Smooth muscle cell of the brain vasculature (primary cell): Measurements from ENCODE around the gene NEU1.
"Not testable (repeated sequence)": the region's sequence is repeated elsewhere in the genome, so short reads cannot be mapped to it uniquely, and the experiment has no call there.

Source experiments
- DNase-seq: peaks from one replicate; pipeline ENCODE4 v3.0.0-alpha.2; 2012; ENCODE audit warnings: low read depth, low spot score

Gene NEU1

DNA sequence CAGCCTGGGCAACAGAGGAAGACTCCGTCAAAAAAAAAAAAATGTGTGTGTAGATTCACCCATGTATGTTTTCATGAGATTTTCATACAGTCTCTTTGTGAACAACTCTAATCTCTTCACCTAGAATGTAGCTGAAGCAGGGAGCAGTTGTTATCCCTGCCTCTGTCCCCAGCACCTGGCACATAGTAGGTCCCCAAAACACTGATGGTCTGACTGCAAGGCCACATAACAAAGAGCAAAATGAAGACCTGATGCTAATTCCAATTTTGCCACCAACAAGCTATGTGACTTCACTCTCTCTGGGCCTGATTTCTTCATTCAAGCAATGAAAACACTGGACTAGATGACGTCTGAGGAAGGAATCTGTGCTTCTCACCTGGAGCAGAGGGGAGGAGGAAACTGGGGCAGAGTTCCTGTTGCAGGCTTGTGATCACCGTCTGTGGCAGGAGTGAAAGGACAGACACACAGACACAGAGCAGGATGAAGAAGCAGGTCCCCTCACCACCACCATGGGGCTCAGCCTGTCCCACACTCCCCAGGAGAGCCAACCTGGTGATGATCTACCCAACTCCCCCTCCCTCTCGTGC is 11.6 kb upstream of the NEU1 start:
- no peak for DNase-seq

DNA sequence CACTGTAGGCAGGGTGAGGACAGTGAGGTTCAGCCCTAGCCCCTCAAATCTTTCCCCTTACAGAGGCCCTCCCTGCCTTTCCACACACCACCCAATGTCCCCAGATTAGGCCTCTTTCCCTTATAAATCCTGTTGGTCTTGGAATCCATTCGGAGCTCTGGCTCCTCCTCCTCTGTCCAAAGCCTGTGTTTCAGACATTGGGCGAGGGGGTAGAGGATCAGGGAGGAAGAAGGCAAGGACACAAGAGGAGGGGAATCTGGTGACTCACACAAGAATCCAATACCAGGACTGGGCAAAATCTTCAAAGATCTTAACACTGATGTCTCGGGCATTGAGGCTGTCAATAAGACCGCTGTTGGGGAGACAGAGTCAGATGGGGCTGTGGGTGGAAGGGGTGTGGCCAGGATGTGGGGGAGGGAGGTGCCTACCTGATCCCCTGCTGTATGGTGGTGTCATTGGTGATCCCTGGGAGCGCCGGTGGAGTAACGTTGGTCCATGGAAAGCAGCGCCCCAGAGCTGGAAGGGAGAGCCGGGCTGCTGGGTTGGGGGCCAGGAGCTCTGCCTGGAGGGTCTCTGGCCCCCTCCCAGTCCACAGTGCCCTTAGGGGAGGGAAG is 8.5 kb upstream of the NEU1 start:
- DNase-seq: no peak

DNA sequence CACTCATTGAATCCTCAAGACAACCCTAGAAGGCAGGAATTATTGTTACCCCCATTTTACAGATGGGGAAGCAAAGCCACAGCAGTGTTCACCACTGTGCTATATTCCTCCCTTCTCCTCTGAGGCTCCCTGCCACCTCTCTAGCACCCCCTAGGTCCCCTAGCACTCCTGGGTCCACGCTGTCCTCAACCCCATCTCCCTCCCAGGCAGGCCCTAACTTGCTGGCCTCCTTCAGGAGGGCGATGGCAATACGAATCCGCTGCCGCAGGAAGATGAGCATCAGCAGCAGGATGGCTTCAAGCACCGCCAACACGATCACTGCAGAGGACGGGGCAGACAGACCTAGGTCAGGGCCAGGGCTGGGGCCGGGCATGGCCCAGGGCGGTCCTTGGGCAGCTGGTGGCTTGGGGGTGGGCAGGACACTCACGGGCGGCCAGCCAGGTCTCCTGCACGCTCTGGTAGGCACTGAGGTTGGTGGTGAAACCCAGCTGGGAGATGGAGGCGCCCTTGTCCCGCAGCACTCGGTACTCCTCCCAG is 7.8 kb upstream of the NEU1 start:
- DNase-seq: no peak

DNA sequence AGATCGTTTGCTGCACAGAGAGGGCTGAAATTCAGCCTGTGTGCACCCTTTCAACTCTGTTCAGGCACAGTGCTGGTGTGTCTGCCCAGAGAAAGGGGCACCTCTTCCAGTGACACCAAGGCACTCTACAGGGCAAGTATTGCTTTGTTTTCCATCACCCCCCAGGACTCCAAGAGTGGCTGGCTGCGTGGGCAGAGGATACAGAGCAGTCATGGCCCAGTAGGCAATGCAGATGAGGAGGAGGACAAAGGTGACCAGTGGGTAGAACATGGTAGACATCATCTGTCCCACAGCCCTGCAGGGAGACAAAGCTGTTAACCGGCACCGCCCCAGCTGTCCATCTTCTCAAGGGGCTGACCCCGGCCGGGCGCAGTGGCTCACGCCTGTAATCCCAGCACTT is 6.7 kb upstream of the NEU1 start:
- no peak for DNase-seq

DNA sequence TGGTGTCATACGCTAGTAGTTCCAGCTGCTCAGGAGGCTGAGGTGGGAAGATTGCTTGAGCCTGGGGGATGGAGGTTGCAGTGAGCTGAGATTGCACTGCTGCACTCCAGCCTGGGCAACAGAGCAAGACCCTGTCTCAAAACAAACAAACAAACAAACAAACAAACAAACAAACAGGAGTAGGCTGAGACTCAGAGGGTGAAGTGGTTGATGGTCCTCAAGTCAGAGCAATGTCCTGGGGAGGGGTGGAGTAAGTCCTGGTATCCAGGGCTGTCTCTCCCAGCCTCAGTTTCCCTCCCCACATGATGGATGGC is 6.0 kb upstream of the NEU1 start:
- not testable (repeated sequence) for DNase-seq

DNA sequence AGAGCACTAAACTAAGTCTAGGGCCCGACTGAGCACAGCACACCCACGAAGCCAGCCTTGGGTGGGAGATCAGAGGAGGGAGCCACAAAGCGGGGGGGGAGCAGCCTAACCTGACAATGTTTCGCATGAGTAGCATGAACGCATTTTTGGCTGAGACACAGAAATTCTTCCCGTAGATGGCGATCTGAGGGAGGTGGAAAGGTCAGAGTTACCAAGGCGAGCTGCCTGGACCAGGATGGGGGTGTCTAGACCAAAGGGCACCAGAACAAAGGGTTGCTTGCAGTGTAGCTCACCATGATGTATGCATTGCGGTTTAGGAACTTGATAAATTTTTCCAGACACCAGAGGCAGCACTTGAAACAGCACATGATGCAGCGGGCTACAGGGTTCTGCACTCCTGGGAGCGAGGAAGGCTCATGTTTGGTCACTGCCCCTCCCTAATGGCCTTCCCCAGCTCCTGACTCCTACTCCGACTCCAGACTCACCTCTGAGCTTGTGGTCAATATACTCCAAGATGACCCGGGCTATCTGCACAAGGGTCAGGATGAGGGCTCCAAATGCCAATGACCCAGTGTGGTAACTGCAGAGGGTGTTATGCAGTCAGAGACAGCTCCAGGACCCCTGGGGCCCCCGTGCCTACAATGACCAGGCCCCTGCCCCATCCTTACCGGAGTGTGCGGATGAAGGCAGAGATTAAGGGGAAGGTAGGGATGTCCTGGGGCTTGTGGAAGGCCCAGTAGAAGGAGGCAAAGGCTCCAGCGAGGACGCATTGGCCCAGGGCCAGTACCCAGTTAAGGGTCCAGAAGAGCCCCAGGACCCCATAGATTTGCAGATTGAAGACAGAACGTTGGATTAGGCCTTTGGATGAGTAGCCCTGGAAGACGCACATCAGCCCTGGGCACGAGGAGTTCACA is 2.8 kb upstream of the NEU1 start:
- no peak for DNase-seq

DNA sequence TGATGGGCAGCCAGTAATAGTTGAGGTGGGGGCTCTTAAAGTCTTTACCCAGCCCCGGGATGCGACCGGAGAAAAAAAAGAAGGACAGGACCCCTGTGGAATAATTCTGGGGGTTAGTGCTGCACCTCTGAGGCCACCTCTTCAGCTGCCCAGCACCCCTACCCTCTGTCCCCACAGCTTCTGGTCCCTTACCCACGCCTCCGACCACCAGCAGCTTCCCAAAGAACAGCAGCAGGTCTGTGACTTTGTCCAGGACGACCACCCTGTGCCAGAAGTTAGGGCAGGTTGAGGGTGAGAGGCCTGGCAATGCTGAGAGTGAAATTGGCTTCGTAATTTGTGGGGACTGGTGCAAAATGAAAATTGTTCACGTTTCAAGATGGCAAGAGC is 2.2 kb upstream of the NEU1 start:
- no peak for DNase-seq

DNA sequence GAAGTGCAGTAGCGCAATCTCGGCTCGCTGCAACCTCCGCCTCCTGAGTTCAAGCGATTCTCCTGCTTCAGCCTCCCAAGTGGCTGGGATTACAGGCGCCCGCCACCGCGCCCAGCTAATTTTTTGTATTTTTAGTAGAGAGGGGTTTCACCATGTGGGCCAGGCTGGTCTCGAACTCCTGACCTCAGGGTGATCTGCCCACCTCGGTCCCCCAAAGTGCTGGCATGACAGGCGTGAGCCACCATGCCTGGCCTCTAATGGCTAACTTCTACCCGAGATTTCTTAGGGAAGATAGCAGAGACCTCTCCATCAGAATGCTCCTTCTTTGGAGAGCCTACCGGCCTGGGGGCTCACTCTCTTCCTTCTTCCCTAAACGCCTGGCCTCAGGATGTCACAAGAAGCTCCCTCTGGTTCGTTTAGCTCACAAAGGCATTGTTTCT is 1.5 kb upstream of the NEU1 start:
- not testable (repeated sequence) for DNase-seq

DNA sequence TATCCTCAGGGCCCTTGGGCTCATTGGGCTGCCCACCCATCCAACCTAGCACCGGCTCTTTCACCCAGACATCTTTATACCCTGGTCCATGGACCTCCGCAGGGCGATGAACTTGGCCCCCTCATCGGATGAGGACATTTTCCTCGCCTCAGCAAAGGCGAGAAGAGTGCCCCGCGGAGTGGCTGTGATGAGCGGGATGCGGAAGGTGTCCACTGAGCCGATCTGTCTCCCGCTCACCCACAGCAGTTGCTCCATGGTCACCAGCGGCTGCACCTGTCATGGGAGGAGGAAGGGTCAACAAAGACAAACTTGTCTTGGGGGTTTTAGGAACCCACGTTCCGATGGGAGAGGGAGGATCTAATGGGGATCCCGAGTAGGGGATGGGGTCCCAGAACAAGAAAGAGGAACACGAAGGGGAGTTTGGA is 690 bp downstream of the NEU1 start:
- no peak for DNase-seq

DNA sequence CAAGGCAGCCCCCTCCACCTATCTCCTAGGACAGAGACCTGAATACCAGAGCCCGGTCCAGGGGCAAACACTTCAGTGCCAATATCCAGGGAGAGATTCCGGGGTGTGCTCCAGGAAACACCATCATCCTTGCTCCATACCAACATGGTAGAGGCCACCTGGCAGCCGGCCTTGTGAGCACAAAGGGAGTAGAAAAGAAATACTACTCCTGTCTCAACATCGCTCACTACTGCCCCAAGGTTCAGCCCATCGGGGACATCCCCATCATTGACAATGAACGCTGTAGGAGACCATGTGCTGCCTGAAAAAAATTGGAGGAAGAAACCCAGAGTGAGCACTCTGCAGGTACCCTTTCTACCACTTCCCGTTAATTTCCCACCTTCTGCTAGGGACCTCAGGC is 1.5 kb downstream of the NEU1 start:
- no peak for DNase-seq

DNA sequence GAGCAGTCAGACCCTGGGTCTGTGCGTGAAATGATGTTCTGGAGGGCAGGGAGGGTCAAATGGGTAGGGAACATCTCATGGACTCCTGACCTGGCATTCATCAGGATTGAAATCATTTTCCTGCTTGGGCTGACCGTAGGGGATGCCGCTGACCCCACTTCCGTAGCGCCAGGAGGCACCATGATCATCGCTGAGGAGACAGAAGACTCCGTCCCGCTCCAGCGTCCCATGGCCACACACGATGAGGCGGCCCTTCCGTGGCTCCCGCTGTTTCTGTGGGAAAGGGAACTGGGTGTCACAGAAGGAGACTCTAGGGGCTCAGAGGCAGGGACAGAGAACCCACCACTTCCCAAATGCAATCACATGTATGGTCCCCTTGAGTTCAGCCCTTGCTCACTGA is 2.3 kb downstream of the NEU1 start:
- DNase-seq: no peak

DNA sequence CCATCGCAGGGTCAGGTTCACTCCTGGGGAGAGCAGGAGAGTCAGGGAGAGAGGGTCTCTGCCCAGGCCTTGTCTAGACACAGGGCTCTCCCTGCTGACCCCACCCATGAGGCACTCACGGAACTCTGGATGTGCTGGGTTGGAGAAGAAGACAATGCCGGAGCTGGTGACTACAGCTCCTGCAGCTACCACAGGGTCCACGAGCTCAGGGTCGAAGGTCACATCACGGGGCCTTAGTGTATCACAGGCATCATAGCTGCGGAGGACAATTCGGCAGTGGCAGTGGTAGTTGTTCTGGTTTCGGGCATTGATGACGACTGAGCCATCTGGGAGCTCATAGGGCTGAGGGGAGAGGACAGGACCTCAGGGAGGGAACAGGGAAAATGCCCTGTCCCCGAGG is 2.7 kb downstream of the NEU1 start:
- DNase-seq: no peak

DNA sequence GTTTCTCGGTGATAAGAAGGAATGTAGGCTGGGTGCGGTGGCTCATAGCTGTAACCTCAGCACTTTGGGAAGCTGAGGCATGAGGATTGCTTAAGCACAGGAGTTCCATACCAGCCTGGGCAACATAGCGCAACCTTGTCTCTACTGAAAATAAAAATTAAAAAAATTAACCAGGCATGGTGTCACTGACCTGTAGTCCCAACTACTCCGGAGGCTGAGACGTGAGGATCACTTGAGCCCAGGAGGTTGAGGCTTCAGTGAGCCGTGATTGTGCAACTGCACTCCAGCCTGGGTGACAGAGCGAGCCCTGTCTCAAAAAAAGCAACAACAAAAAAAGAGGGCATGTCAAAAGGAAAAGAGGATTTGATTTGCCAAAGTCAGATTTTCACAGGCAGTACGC is 3.9 kb downstream of the NEU1 start:
- no peak for DNase-seq

DNA sequence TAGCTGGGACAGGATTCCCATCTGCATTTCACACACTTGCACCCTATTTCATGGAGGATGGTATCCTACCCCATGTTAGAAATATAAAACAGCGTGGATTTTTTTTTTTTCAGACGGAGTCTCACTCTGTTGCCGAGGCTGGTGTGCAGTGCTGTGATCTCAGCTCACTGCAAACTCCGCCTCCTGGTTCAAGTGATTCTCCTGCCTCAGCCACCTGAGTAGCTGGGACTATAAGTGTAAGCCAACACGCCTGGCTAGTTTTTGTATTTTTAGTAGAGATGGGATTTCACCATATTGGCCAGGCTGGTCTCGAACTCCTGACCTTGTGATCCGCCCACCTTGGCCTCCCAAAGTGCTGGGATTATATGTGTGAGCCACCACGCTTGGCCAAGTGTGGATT is 4.8 kb downstream of the NEU1 start:
- DNase-seq: not testable (repeated sequence)

DNA sequence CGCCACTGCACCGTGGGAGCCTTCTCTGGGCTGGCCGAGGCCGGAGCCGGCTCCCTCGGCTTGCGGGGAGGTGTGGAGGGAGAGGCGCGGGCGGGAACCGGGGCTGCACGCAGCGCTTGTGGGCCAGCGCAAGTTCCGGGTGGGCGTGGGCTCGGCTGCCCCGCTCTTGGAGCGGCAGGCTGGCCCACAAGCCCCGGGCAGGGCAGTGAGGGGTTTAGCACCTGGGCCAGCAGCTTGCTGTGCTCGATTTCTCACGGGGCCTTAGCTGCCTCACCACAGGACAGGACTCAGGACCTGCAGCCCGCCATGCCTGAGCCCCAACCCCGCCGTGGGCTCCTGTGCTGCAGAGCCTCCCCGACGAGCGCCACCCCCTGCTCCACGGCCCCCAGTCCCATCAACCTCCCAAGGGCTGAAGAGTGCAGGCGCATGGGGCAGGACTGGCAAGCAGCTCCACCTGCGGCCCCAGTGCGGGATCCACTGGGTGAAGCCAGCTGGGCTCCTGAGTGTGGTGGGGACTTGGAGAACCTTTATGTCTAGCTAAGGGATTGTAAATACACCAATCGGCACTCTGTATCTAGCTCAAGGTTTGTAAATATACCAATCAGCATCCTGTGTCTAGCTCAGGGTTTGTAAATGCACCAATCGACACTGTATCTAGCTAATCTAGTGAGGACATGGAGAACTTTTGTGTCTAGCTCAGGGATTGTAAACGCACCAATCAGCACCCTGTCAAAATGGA is 10.5 kb downstream of the NEU1 start:
- DNase-seq: not testable (repeated sequence)

DNA sequence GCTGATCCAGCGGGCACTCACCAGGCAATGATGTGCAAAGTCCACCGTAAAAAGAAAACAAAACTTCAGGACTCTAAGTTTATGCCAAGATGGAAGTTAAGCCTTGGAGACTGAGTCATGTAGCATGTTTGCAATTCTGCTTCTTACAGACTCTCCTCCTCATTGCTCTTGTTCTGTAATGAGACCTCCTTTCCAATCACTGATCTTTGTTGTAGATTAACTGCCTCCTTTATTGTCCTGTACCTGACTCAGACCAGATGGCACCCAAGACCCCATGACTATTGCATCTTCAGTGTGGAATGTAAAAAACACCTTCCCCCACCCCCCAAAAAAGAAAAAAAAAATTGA is 11.2 kb downstream of the NEU1 start:
- DNase-seq: no peak

DNA sequence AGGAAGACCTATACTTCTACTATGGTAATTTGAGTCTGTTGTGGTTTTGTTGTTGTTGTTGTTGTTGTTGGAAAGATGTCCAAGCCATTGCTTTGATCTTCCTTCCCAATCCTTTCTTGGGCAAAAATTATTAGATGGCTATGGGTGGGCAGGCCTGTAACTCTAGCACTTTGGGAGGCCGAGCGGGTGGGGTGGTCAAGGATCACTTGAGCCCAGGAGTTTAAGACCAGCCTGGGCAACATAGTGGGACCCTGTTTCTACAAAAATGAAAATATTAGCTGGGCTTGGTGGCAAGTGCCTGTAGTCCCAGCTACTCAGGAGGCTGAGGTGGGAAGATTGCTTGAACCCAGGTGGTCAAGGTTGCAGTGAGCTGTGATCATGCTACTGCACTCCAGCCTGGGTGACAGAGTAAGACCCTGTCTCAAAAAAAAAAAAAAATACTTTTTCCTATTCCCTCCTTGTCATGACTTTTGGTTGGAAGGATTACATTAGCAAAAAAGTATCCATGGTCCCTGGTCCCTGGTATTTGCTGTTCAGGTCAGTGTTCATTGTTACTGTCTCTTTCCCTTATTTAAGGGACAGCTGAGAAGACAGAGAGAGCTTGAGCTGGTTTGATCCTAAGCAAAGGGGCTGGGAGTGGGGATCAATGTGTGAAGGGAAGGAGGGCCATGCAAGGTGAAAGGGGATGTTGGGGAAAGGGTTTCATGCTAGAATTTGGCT is 11.7 kb downstream of the NEU1 start:
- no peak for DNase-seq

DNA sequence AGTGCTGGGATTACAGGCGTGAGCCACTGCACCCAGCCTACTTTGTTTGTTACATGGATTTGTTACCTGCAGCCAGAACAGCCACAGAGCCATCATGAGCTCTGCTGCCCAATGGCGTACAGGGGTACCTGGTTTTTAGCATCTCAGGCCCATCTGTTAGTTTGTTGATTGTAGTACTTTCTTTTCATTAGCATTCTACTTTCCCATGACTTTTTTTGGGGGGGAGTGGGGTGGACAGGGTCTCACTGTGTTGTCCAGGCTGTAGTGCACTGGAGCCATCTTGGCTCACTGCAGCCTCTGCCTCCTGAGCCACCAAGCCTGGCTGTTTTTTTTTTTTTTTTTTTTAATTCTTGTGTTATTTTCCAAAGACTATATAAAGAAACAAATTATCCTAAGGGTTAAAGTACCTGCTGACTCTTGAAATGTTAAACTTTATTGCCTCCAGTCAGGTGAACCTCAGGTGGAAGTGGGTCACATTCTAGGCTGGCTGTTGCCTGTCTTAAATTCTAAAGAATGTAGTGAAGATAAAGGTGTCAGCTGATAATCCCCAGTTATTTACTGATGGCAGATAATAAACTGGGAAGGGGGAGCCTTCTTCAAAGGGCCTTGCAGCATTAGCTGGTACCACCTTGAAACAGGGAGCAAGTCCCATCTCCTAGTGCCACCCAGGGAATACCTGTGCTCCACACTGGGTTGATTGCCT is 15.2 kb downstream of the NEU1 start:
- no peak for DNase-seq

DNA sequence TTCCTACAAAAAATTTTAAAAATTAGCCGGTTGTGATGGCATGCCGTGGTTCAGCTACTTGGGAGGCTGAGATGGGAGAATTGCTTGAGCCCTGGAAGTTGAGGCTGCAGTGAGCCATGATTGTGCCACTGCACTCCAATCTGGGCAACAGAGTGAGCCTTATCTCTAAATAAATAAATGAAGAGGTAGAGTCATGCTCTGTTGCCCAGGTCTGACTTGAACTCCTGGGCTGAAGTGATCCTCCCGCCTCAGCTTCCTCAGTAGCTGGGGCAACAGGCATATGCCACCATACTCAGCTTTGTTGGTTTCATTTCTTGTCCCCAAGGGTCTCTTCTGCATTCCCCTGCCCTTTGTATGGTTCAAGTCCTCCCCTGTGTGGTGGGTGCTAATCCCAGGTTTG is 18.1 kb downstream of the NEU1 start:
- no peak for DNase-seq

DNA sequence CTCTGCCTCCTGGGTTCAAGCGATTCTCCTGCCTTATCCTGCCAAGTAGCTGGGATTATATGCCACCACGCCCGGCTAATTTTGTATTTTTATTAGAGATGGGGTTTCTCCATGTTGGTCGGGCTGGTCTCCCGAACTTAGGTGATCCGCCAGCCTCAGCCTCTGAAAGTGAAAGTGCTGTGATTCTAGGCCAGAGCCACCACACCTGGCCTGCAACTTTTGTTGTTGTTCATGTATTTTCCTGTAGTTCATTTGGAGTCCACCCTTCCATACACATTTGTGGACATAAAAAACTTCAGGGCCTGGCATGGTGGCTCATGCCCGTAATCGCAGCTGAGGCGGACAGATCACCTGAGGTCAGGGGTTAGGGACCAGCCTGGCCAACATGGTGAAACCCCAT is 20.6 kb downstream of the NEU1 start:
- DNase-seq: no peak

DNA sequence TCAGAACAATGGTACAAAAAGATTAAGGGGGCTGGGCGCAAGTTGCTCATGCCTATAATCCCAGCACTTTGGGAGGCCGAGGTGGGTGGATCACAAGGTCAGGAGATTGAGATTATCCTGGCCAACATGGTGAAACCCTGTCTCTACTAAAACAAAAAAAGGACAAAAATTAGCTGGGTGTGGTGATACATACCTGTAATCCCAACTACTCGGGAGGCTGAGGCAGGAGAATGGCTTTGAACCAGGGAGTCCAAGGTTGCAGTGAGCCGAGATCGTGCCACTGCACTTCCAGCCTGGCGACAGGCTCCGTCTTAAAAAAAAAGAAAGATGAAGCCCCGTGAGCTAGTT is 22.9 kb downstream of the NEU1 start:
- not testable (repeated sequence) for DNase-seq
